ENCODE results near the gene TMEM238.
"Not testable (repeated sequence)": the region's sequence is repeated elsewhere in the genome, so short reads cannot be mapped to it uniquely, and the experiment has no call there.

Gene TMEM238

GRCh38 chr19:55410168-55410567 is 26.1 kb upstream of the TMEM238 start:
- H3K9ac ChIP-seq (ENCODE audit: low read length): no peak overlapping the region
- peaks cover 16% of the 10 kb centered on the region for H3K4me1 ChIP-seq (ENCODE audit: insufficient read depth, low read length)
- peaks cover 10% of the 10 kb centered on the region for H3K36me3 ChIP-seq (ENCODE audit: insufficient read depth, low read length)
- H3K27me3 ChIP-seq (ENCODE audit: control insufficient read depth in 1 of 2, insufficient read depth in 2 of 2, low read length in 2 of 2): no peaks in the 10 kb centered on the region
- no peak overlapping the region for H3K27ac ChIP-seq (ENCODE audit: low read depth, low read length)
- no peak overlapping the region for H3K4me3 ChIP-seq (ENCODE audit: low read depth in 1 of 2, low read length in 2 of 2)
- H3K9me3 ChIP-seq (ENCODE audit: low read length): no peaks in the 10 kb centered on the region

GRCh38 chr19:55409179-55409578 is 25.1 kb upstream of the TMEM238 start:
- not testable (repeated sequence) for H3K9ac ChIP-seq (ENCODE audit: low read length); H3K4me3 ChIP-seq (ENCODE audit: low read depth in 1 of 2, low read length in 2 of 2); H3K27me3 ChIP-seq (ENCODE audit: control insufficient read depth in 1 of 2, insufficient read depth in 2 of 2, low read length in 2 of 2); H3K9me3 ChIP-seq (ENCODE audit: low read length); H3K27ac ChIP-seq (ENCODE audit: low read depth, low read length)
- Histone ChIP-seq H3K36me3 (ENCODE audit: insufficient read depth, low read length) (peaks cover 12% of the 10 kb centered on the region), H3K4me1 (ENCODE audit: insufficient read depth, low read length) (peaks cover 16% of the 10 kb centered on the region)

GRCh38 chr19:55408533-55408872 is 24.4 kb upstream of the TMEM238 start:
- Histone ChIP-seq H3K4me3 (ENCODE audit: low read depth in 1 of 2, low read length in 2 of 2) (peak overlapping the region; percentile 51 to 64), H3K27me3 (ENCODE audit: control insufficient read depth in 1 of 2, insufficient read depth in 2 of 2, low read length in 2 of 2) (no peaks in the 10 kb centered on the region), H3K36me3 (ENCODE audit: insufficient read depth, low read length) (peaks cover 16% of the 10 kb centered on the region), H3K9me3 (ENCODE audit: low read length) (no peaks in the 10 kb centered on the region), H3K27ac (ENCODE audit: low read depth, low read length) (peak overlapping the region; percentile 86), H3K4me1 (ENCODE audit: insufficient read depth, low read length) (peaks cover 16% of the 10 kb centered on the region), H3K9ac (ENCODE audit: low read length) (no peak overlapping the region)

- peaks cover 16% of the 10 kb centered on the region for H3K4me1 ChIP-seq (ENCODE audit: insufficient read depth, low read length)
- H3K27ac ChIP-seq (ENCODE audit: low read depth, low read length): peak overlapping the region; percentile 88
- H3K9me3 ChIP-seq (ENCODE audit: low read length): no peaks in the 10 kb centered on the region
- H3K4me3 ChIP-seq (ENCODE audit: low read depth in 1 of 2, low read length in 2 of 2): peak overlapping the region; percentile 51 to 76
- peaks cover 16% of the 10 kb centered on the region for H3K36me3 ChIP-seq (ENCODE audit: insufficient read depth, low read length)
- no peaks in the 10 kb centered on the region for H3K27me3 ChIP-seq (ENCODE audit: control insufficient read depth in 1 of 2, insufficient read depth in 2 of 2, low read length in 2 of 2)
- no peak overlapping the region for H3K9ac ChIP-seq (ENCODE audit: low read length)
Observed at GRCh38 chr19:55407800-55408532, 23.9 kb upstream of the TMEM238 start.

GRCh38 chr19:55407550-55407799 is 23.4 kb upstream of the TMEM238 start, which contains the start of gene UBE2S:
Gene UBE2S, minus strand, starts transcription at chr19:55407788. Its CDS starts 199 bp downstream, at chr19:55407589.
- H3K9me3 ChIP-seq (ENCODE audit: low read length); H3K27me3 ChIP-seq (ENCODE audit: control insufficient read depth in 1 of 2, insufficient read depth in 2 of 2, low read length in 2 of 2); H3K9ac ChIP-seq (ENCODE audit: low read length): not testable (repeated sequence)
- Histone ChIP-seq H3K4me1 (ENCODE audit: insufficient read depth, low read length) (peaks cover 16% of the 10 kb centered on the region), H3K27ac (ENCODE audit: low read depth, low read length) (peak within 1 kb of the TSS; percentile 88), H3K36me3 (ENCODE audit: insufficient read depth, low read length) (peaks cover 21% of the 10 kb centered on the region), H3K4me3 (ENCODE audit: low read depth in 1 of 2, low read length in 2 of 2) (peak within 1 kb of the TSS; percentile 51 to 76)

GRCh38 chr19:55406826-55407549 is 22.9 kb upstream of the TMEM238 start:
- Histone ChIP-seq H3K27me3 (ENCODE audit: control insufficient read depth in 1 of 2, insufficient read depth in 2 of 2, low read length in 2 of 2) (no peaks in the 10 kb centered on the region), H3K27ac (ENCODE audit: low read depth, low read length) (peak overlapping the region; percentile 88), H3K4me1 (ENCODE audit: insufficient read depth, low read length) (peaks cover 16% of the 10 kb centered on the region), H3K36me3 (ENCODE audit: insufficient read depth, low read length) (peaks cover 26% of the 10 kb centered on the region), H3K4me3 (ENCODE audit: low read depth in 1 of 2, low read length in 2 of 2) (peak overlapping the region; percentile 39 to 76), H3K9me3 (ENCODE audit: low read length) (no peaks in the 10 kb centered on the region), H3K9ac (ENCODE audit: low read length) (no peak overlapping the region)

GRCh38 chr19:55406091-55406825 is 22.2 kb upstream of the TMEM238 start:
- Histone ChIP-seq H3K27ac (ENCODE audit: low read depth, low read length) (no peak overlapping the region), H3K27me3 (ENCODE audit: control insufficient read depth in 1 of 2, insufficient read depth in 2 of 2, low read length in 2 of 2) (no peaks in the 10 kb centered on the region), H3K9ac (ENCODE audit: low read length) (no peak overlapping the region), H3K9me3 (ENCODE audit: low read length) (no peaks in the 10 kb centered on the region), H3K36me3 (ENCODE audit: insufficient read depth, low read length) (peaks cover 28% of the 10 kb centered on the region), H3K4me3 (ENCODE audit: low read depth in 1 of 2, low read length in 2 of 2) (peak overlapping the region; percentile 39 to 76), H3K4me1 (ENCODE audit: insufficient read depth, low read length) (peaks cover 16% of the 10 kb centered on the region)

- H3K9ac ChIP-seq (ENCODE audit: low read length): no peak overlapping the region
- H3K4me3 ChIP-seq (ENCODE audit: low read depth in 1 of 2, low read length in 2 of 2): no peak overlapping the region
- H3K36me3 ChIP-seq (ENCODE audit: insufficient read depth, low read length): peaks cover 28% of the 10 kb centered on the region
- H3K9me3 ChIP-seq (ENCODE audit: low read length): no peaks in the 10 kb centered on the region
- peaks cover 16% of the 10 kb centered on the region for H3K4me1 ChIP-seq (ENCODE audit: insufficient read depth, low read length)
- no peaks in the 10 kb centered on the region for H3K27me3 ChIP-seq (ENCODE audit: control insufficient read depth in 1 of 2, insufficient read depth in 2 of 2, low read length in 2 of 2)
- H3K27ac ChIP-seq (ENCODE audit: low read depth, low read length): no peak overlapping the region
Observed at GRCh38 chr19:55405638-55406037, 21.5 kb upstream of the TMEM238 start.

GRCh38 chr19:55402509-55402908 is 18.4 kb upstream of the TMEM238 start:
- peaks cover 13% of the 10 kb centered on the region for H3K4me1 ChIP-seq (ENCODE audit: insufficient read depth, low read length)
- H3K27me3 ChIP-seq (ENCODE audit: control insufficient read depth in 1 of 2, insufficient read depth in 2 of 2, low read length in 2 of 2): no peaks in the 10 kb centered on the region
- no peak overlapping the region for H3K4me3 ChIP-seq (ENCODE audit: low read depth in 1 of 2, low read length in 2 of 2)
- H3K9me3 ChIP-seq (ENCODE audit: low read length): no peaks in the 10 kb centered on the region
- peaks cover 28% of the 10 kb centered on the region for H3K36me3 ChIP-seq (ENCODE audit: insufficient read depth, low read length)
- no peak overlapping the region for H3K9ac ChIP-seq (ENCODE audit: low read length)
- H3K27ac ChIP-seq (ENCODE audit: low read depth, low read length): no peak overlapping the region

GRCh38 chr19:55401390-55401789 is 17.3 kb upstream of the TMEM238 start:
- not testable (repeated sequence) for H3K9ac ChIP-seq (ENCODE audit: low read length); H3K27me3 ChIP-seq (ENCODE audit: control insufficient read depth in 1 of 2, insufficient read depth in 2 of 2, low read length in 2 of 2); H3K4me1 ChIP-seq (ENCODE audit: insufficient read depth, low read length); H3K27ac ChIP-seq (ENCODE audit: low read depth, low read length); H3K4me3 ChIP-seq (ENCODE audit: low read depth in 1 of 2, low read length in 2 of 2); H3K9me3 ChIP-seq (ENCODE audit: low read length)
- peaks cover 27% of the 10 kb centered on the region for H3K36me3 ChIP-seq (ENCODE audit: insufficient read depth, low read length)

GRCh38 chr19:55400281-55401087 is 16.4 kb upstream of the TMEM238 start:
- Histone ChIP-seq H3K36me3 (ENCODE audit: insufficient read depth, low read length) (peaks cover 18% of the 10 kb centered on the region), H3K4me3 (ENCODE audit: low read depth in 1 of 2, low read length in 2 of 2) (no peak overlapping the region), H3K27me3 (ENCODE audit: control insufficient read depth in 1 of 2, insufficient read depth in 2 of 2, low read length in 2 of 2) (no peaks in the 10 kb centered on the region), H3K9me3 (ENCODE audit: low read length) (no peaks in the 10 kb centered on the region), H3K9ac (ENCODE audit: low read length) (no peak overlapping the region), H3K4me1 (ENCODE audit: insufficient read depth, low read length) (no peaks in the 10 kb centered on the region), H3K27ac (ENCODE audit: low read depth, low read length) (no peak overlapping the region)

All from muscle layer of colon (tissue), 2 donors.